Measurements from ENCODE around the gene IL10RB. TPM values are rescaled to one million over a fixed set of nuclear protein-coding genes. Genes with fewer than 3 reads are reported as not detected.
A peak's percentile ranks its signal among the peaks of the same experiment; 100 is the strongest.

Gene IL10RB
- polyA plus RNA-seq (2011; rRNA removed) (31.9 and 34.9 TPM in 2 replicates), polyA plus RNA-seq (2017; fragmentation: RNase III; extraction: RNeasy Plus Mini Kit Qiagen cat#74134 plus additional on column Dnase treatment) (16.8 to 18.0 TPM (median 17.0 TPM) in 3 replicates), polyA minus RNA-seq (2011; rRNA and poly(A)+ RNA removed) (33.6 and 34.5 TPM in 2 replicates)
- 14.2 and 15.6 TPM in 2 replicates for polyA plus RNA-seq (2012; cell fraction: cytosol; rRNA removed)
- polyA plus RNA-seq (2012; cell fraction: nucleus; rRNA removed) = 7.6 and 9.0 TPM in 2 replicates

- Histone ChIP-seq H3K4me1 (peaks cover 33% of the 10 kb centered on the region), H3K27ac (peak within 1 kb of the TSS; percentile 88 to 90), H3K9me3 (no peaks in the 10 kb centered on the region), H3K4me3 (peak within 1 kb of the TSS; percentile 81), H3K4me2 (peak within 1 kb of the TSS; percentile 98)
- WGBS (ENCODE audit: missing lambda C conversion rate) = 27% methylated on average over 16 of the region's 60 CpGs
- DNase-seq (ENCODE audit: low read depth in 1 of 2, low spot score in 1 of 2) = peak; percentile 41 to 64
- ChIA-PET CTCF (interaction anchor here (0.6 to 1.9 kb wide), 4 partner anchors 13 to 495 kb away, joined by 3 to 6 read pairs (median 5); partner anchors contain the start of gene PAXBP1), POLR2A (interaction anchor here (1.4 kb wide), 1 partner anchor 59 kb away, joined by 12 read pairs; the partner anchor contains the start of gene IFNAR1)
- peak; percentile 83 to 92 for ATAC-seq
- no peak for FAIRE-seq
- TF ChIP-seq REST (IDR thresholded peaks at IDR 0.05) (no peak), POLR2A (IDR thresholded peaks at IDR 0.05; ENCODE audit: low read length) (peak; percentile 38), PHF8 (IDR thresholded peaks at IDR 0.05; ENCODE audit: borderline replicate concordance, low read depth) (0 out of 2 replicates have a peak, but pooled peaks have one; percentile 14), JUN (IDR thresholded peaks at IDR 0.05) (peak in 1 of 2 experiments; percentile 60; a peak in 3 of 5 replicates), SREBF2 (IDR thresholded peaks at IDR 0.05) (no peak)
Observed at GRCh38 chr21:33266050-33266788, at the start of gene IL10RB. TSS of gene IL10RB (plus strand) at chr21:33266367. CDS start at chr21:33266466, 99 bp downstream.

- ChIA-PET CTCF (interaction anchor here (0.6 to 0.7 kb wide), 3 partner anchors 19 to 144 kb away, joined by 3 read pairs; no protein-coding TSS in a partner anchor), POLR2A (no interaction called here)
- 72% methylated on average over 2 of the region's 2 CpGs for WGBS (ENCODE audit: missing lambda C conversion rate)
Observed at GRCh38 chr21:33217138-33217520, 49.0 kb upstream of the IL10RB start.

GRCh38 chr21:33219300-33219699, 46.9 kb upstream of the IL10RB start:
- 77% methylated on average over 3 of the region's 3 CpGs for WGBS (ENCODE audit: missing lambda C conversion rate)
- Histone ChIP-seq H3K4me3 (no peak overlapping the region), H3K9me3 (no peaks in the 10 kb centered on the region), H3K4me1 (no peaks in the 10 kb centered on the region), H3K27ac (no peak overlapping the region), H3K4me2 (no peak overlapping the region)
- POLR2A ChIA-PET = no interaction called here
- CTCF ChIA-PET = interaction anchor here (1.4 kb wide), 1 partner anchor 226 kb away, joined by 3 read pairs; no protein-coding TSS in a partner anchor
- DNase-seq (ENCODE audit: low read depth in 1 of 2, low spot score in 1 of 2) (no peak), ATAC-seq (no peak), FAIRE-seq (no peak)
- TF ChIP-seq CBX2 (IDR thresholded peaks at IDR 0.05; ENCODE audit: borderline replicate concordance, low read depth) (no peak), JUN (IDR thresholded peaks at IDR 0.05) (no peak), PHF8 (IDR thresholded peaks at IDR 0.05; ENCODE audit: borderline replicate concordance, low read depth) (no peak), ZFP36 (IDR thresholded peaks at IDR 0.05; ENCODE audit: borderline replicate concordance, partially characterized antibody) (no peak), ESRRA (IDR thresholded peaks at IDR 0.05; ENCODE audit: borderline replicate concordance, low read length) (no peak), POLR2A (IDR thresholded peaks at IDR 0.05; ENCODE audit: low read length) (no peak), MAX (IDR thresholded peaks at IDR 0.05) (no peak), RFX5 (IDR thresholded peaks at IDR 0.05) (no peak)

More at GRCh38 chr21:33217138-33217520, 49.0 kb upstream of the IL10RB start:
- H3K27ac ChIP-seq = no peak overlapping the region
- TF ChIP-seq KDM5A (IDR thresholded peaks at IDR 0.05) (no peak), NPAS2 (CRISPR knock-in tag; IDR thresholded peaks at IDR 0.05; ENCODE audit: borderline replicate concordance) (no peak), HOXB13 (CRISPR knock-in tag; IDR thresholded peaks at IDR 0.05; ENCODE audit: low read depth) (no peak), JUN (IDR thresholded peaks at IDR 0.05) (no peak), EHMT2 (IDR thresholded peaks at IDR 0.05; ENCODE audit: low read depth) (no peak), SMC3 (IDR thresholded peaks at IDR 0.05) (no peak), ZSCAN20 (CRISPR knock-in tag; IDR thresholded peaks at IDR 0.05) (no peak), TP53 (CRISPR knock-in tag; IDR thresholded peaks at IDR 0.05) (no peak), POLR2AphosphoS2 (conservative IDR thresholded peaks at IDR 0.05; ENCODE audit: low read length) (no peak)
- DNase-seq (ENCODE audit: low read depth in 1 of 2, low spot score in 1 of 2) (no peak), FAIRE-seq (no peak), ATAC-seq (no peak)
- no peaks in the 10 kb centered on the region for H3K9me3 ChIP-seq
- no peak overlapping the region for H3K4me3 ChIP-seq
- H3K4me1 ChIP-seq = no peaks in the 10 kb centered on the region
- no peak overlapping the region for H3K4me2 ChIP-seq

All from A549 (cell line).